SK-N-SH treated with all-trans-retinoic acid at 6 μM for 48 hours (cell line): ENCODE measurements around the gene PAQR6.

ENCODE experiments used
- ARNTL ChIP-seq: fragments of 450-650 bp; formaldehyde crosslinking; IDR thresholded peaks from 2 replicates; pipeline ENCODE4 v1.5.0; 2020; ENCODE audit warnings: low read depth, mild to moderate bottlenecking, moderate library complexity, borderline replicate concordance
- ZFP3 ChIP-seq: fragments of 250-450 bp; sonication (Bioruptor Pico); IDR thresholded peaks from 2 replicates; pipeline ENCODE4 v1.5.0; 2020; ENCODE audit warnings: mild to moderate bottlenecking, moderate library complexity
- ZFP30 ChIP-seq: fragments of 450-650 bp; formaldehyde crosslinking; IDR thresholded peaks from 2 replicates; pipeline ENCODE4 v1.5.0; 2022; ENCODE audit warnings: mild to moderate bottlenecking, moderate library complexity

DNA sequence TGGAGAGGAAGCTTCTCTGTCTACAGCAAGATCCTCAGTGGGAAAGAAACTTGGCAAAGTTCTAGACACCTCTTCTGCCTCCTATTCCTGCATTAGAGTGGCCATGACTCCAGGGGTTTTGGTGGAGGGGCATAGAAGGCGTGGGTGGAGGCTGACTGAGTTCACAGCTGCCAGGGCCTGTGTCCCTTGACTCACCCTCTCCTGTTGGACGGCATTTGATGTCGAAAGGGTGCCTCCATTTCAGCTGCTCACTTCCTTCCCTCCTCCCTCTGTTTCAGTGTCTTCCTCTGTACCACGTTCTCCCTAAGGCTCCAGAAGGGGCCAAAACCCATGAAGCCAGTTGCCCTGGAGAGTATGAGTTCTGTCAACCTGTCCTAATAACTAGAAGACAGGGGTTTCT lies 36.9 kb upstream of the PAQR6 start:
- no peak for TF ChIP-seq ZFP30
- TF ChIP-seq ARNTL (CRISPR knock-in tag), result no peak
- no peak for TF ChIP-seq ZFP3 (CRISPR knock-in tag)
